Sigmoid colon (tissue), 7 donors: Measurements from ENCODE around the gene PAPOLA. TPM values are rescaled to one million over a fixed set of nuclear protein-coding genes. Genes with fewer than 3 reads are reported as not detected.
A peak's percentile ranks its signal among the peaks of the same experiment; 100 is the strongest.

Experiments
- DNase-seq: peaks from one replicate; pipeline ENCODE4 v3.0.0-alpha.2; 2019
- H3K27ac ChIP-seq, 4 donors: fragments of 200-600 bp; sonication (generic); one replicate each; pipeline ENCODE4 v1.5.1; 2016 to 2019; ENCODE audit warnings: mild to moderate bottlenecking in 1 of 4
- H3K27me3 ChIP-seq, 3 donors: fragments of 200-600 bp; sonication (generic); one replicate each; pipeline ENCODE4 v1.5.1; 2019; ENCODE audit warnings: mild to moderate bottlenecking in 1 of 3
- H3K36me3 ChIP-seq, 4 donors: fragments of 200-600 bp; sonication (generic); one replicate each; pipeline ENCODE4 v1.5.1; 2016 to 2019
- H3K4me1 ChIP-seq, 4 donors: fragments of 200-600 bp; sonication (generic); one replicate each; pipeline ENCODE4 v1.5.1; 2017 to 2019
- H3K4me3 ChIP-seq, 4 donors: fragments of 200-600 bp; sonication (generic); one replicate each; pipeline ENCODE4 v1.5.1; 2017 to 2019; ENCODE audit warnings: mild to moderate bottlenecking in 2 of 4, moderate library complexity in 1 of 4
- H3K9me3 ChIP-seq, 4 donors: fragments of 200-600 bp in 3 of 4; sonication (generic) in 3 of 4; one replicate each; pipeline versions ENCODE4 v1.5.1 to v1.6.1; 2013 to 2019
- CTCF ChIP-seq, 4 experiments: fragments of 450-650 bp in 3 of 4; fragments of 200-600 bp in 1 of 4; IDR thresholded peaks; one replicate each; pipeline ENCODE4 v1.5.1; 2016 to 2019; ENCODE audit warnings: antibody characterized with exemption in 4 of 4, mild to moderate bottlenecking in 3 of 4, moderate library complexity in 2 of 4
- EP300 ChIP-seq, 4 donors: sonication (generic); formaldehyde crosslinking; IDR thresholded peaks; one replicate each; pipeline ENCODE4 v1.6.1; 2017; ENCODE audit warnings: antibody characterized with exemption in 4 of 4
- POLR2A ChIP-seq, 2 donors: fragments of 450-650 bp; IDR thresholded peaks; one replicate each; pipeline ENCODE4 v1.6.1; 2016; ENCODE audit warnings: antibody characterized with exemption in 2 of 2, mild to moderate bottlenecking in 2 of 2, moderate library complexity in 2 of 2
- POLR2AphosphoS5 ChIP-seq, 4 donors: sonication (generic); formaldehyde crosslinking; IDR thresholded peaks; one replicate each; pipeline ENCODE4 v1.6.1; 2017; ENCODE audit warnings: antibody characterized with exemption in 4 of 4
- WGBS, 2 donors: extraction: QIAGEN DNeasy Blood & Tissue Kit; methylation state at CpG; one replicate each; pipeline ENCODE4 v1.1.7; 2013; 5-methylcytosine and 5-hydroxymethylcytosine counted together
- intact Hi-C: fragments of 100-400 bp; cut with DNase I; formaldehyde crosslinking; loops from one replicate; pipeline ENCODE4 v1.15.1; 2023
- polyA plus RNA-seq, 3 donors: library from polyadenylated mRNA; stranded (reverse); fragments of 200-250 nt; gene quantifications; one replicate each; pipeline ENCODE4 v1.2.3, GENCODE V29; 2013
- total RNA-seq, 4 donors: library from RNA; depleted of rRNA; stranded (reverse); fragments of >200 nt; gene quantifications; one replicate each; pipeline ENCODE4 v1.1.0, GENCODE V29; 2016
- donor health status: healthy with polysubstance abuse.
- donor health status: Bipolar disorder and iron deficiency.
- donor health status: healthy.

Gene PAPOLA
- total and polyA plus RNA-seq, 7 donors: 67.9 to 154 (median 113) TPM

GRCh38 chr14:96584907-96585671, 82.9 kb downstream of the PAPOLA start:
- intact Hi-C loops: no loop called here
- peaks cover 0 to 55% (median 10%) of the 10 kb centered on the region in 3 donors for H3K27me3 ChIP-seq

DNA sequence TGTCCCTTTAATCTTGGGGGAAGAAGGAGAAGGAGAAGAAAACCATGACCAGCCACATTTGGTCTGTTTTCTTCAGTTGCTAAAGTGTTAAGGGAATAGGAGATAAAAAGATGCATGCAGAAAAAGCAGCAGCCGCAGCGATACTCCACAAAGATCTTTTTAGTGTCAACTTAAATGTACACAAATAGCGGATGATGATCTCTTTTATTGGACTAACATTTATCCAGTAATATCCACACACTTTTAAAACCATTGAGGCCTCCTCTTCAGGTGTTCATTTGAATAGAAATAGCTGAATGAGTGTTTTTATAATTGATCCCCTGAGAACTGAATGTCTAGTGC, 83.5 kb downstream of the PAPOLA start:
- intact Hi-C loops: no loop called here
- no peak for DNase-seq
- Histone ChIP-seq H3K4me3 (no peak overlapping the region), H3K27me3 (peaks cover 0 to 59% (median 10%) of the 10 kb centered on the region in 3 donors), H3K9me3 (no peaks in the 10 kb centered on the region), H3K4me1 (peaks cover 0 to 5% (median 1%) of the 10 kb centered on the region in 4 donors), H3K36me3 (no peaks in the 10 kb centered on the region), H3K27ac (no peak overlapping the region)
- 58 to 77% methylated on average over 3 of the region's 3 CpGs for WGBS, 2 donors
- no peak for TF ChIP-seq POLR2AphosphoS5 (IDR thresholded peaks at IDR 0.05)
- no peak for TF ChIP-seq EP300 (IDR thresholded peaks at IDR 0.05)
- no peak for TF ChIP-seq CTCF (IDR thresholded peaks at IDR 0.05)
- no peak for TF ChIP-seq POLR2A (IDR thresholded peaks at IDR 0.05)

More at GRCh38 chr14:96584907-96585671, 82.9 kb downstream of the PAPOLA start:
- Histone ChIP-seq H3K4me3 (no peak overlapping the region), H3K36me3 (no peaks in the 10 kb centered on the region), H3K9me3 (no peaks in the 10 kb centered on the region), H3K4me1 (peaks cover 0 to 8% (median 3%) of the 10 kb centered on the region in 4 donors), H3K27ac (no peak overlapping the region)
- DNase-seq: no peak
- TF ChIP-seq POLR2A (IDR thresholded peaks at IDR 0.05) (no peak), EP300 (IDR thresholded peaks at IDR 0.05) (no peak), CTCF (IDR thresholded peaks at IDR 0.05) (no peak), POLR2AphosphoS5 (IDR thresholded peaks at IDR 0.05) (no peak)
- 72 to 77% methylated on average over 20 of the region's 20 CpGs for WGBS, 2 donors

DNA sequence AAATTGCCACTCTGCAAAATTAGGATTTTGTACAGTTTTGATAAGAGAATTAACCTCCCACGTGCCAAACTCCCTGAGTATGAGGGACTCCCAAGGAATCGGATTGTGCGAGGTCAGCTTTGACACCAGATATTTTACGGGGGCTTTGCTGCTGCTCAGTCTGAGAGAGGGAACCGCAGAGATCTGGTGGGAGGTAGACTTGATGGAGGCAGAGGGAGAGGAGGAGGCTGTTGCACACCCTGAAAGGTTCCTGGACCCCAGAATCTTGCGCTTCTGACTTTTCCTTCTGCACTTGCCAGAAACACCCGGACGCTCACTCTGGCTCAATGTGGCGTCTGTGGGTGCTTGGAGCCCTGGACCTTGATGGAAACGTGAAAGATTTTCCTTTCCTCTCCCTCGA, 83.9 kb downstream of the PAPOLA start:
- H3K36me3 ChIP-seq: no peaks in the 10 kb centered on the region
- H3K27me3 ChIP-seq: peaks cover 0 to 63% (median 10%) of the 10 kb centered on the region in 3 donors
- intact Hi-C loops: no loop called here
- no peak for TF ChIP-seq CTCF (IDR thresholded peaks at IDR 0.05)
- no peak for TF ChIP-seq POLR2A (IDR thresholded peaks at IDR 0.05)
- no peak for TF ChIP-seq EP300 (IDR thresholded peaks at IDR 0.05)
- no peak for TF ChIP-seq POLR2AphosphoS5 (IDR thresholded peaks at IDR 0.05)
- peaks cover 0 to under 1% (median 0%) of the 10 kb centered on the region in 4 donors for H3K4me1 ChIP-seq
- 72 to 80% methylated on average over 11 of the region's 11 CpGs for WGBS, 2 donors
- H3K9me3 ChIP-seq: no peaks in the 10 kb centered on the region
- no peak overlapping the region for H3K27ac ChIP-seq
- DNase-seq: no peak
- H3K4me3 ChIP-seq: no peak overlapping the region

DNA sequence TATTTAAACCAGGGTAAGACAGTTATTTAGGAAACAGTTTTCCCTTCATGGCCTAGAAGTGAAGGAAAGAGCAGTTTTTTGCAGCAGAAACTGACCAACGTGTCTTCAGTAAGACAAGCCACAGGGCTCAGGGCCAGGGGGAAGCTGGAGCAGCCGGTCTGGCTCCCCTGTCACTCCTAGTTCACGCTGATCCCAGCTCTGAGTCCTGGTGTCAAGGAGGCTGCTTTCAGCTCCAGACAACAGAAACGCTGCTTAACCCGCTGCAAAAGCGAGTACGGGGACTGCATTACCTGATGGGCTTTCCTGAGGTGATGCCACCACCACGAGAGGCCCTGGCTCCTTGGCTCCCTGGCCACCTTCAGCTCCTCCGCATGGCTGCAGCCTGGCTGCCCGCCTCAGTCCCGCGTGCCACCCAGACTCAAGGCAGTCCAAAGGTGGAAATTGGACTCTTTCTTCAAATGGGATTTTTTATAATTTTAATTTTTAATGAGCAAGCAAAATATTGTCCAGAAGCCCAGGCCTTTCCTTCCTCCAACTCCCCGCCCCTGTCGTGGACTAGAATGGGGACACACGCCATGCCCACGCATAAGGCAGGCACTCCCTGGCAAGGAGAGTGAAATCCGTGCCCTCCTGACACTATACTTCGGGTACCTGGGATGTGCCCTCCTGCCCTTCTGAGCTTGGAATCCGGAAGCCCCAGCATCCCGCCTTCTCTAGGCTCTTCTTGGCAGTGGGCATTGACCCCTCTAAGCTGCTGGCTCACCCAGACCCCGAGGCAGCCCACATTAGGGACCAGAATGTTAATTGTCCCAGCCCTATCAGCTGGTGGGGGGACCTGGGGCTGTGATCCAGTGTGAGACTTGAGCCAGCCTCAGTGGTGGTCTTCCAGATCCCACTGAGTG, 85.0 kb downstream of the PAPOLA start:
- no peak for TF ChIP-seq POLR2AphosphoS5 (IDR thresholded peaks at IDR 0.05)
- no peak for TF ChIP-seq CTCF (IDR thresholded peaks at IDR 0.05)
- TF ChIP-seq POLR2A (IDR thresholded peaks at IDR 0.05): no peak
- no peak for TF ChIP-seq EP300 (IDR thresholded peaks at IDR 0.05)
- Histone ChIP-seq H3K27me3 (peaks cover 0 to 68% (median 14%) of the 10 kb centered on the region in 3 donors), H3K4me1 (peaks cover 0 to 1% (median under 1%) of the 10 kb centered on the region in 4 donors), H3K27ac (no peak overlapping the region), H3K4me3 (no peak overlapping the region), H3K9me3 (no peaks in the 10 kb centered on the region), H3K36me3 (no peaks in the 10 kb centered on the region)
- 77 to 83% methylated on average over 21 of the region's 21 CpGs for WGBS, 2 donors
- peak; percentile 35 for DNase-seq
- intact Hi-C loops: no loop called here
